Measurements from ENCODE around the gene IQCM. TPM values are rescaled to one million over a fixed set of nuclear protein-coding genes. Genes with fewer than 3 reads are reported as not detected.

IQCM gene
- polyA plus RNA-seq, 2 of the 4 experiments (the other 2 are of a cell fraction): 0.05 TPM; not detected in 1

DNA sequence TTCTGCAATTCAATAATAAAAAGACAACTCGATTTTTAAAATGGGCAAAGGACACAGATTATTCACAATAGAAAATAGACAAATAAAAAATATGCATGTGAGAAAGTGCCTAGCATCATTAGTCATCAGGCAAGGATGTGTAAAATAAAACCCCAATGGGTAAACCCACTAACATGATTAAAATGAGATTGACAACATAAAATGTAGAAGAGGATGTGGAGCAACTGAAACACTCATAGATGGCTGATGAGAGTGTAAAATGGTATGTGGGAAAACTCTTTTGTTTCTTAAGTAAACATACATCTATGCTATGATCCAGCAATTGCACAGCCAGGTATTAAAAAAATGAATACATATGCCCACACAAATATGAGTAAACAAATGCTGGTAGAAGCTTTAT, 177.6 kb downstream of the IQCM start:
- ChIA-PET POLR2A (no interaction called here), CTCF (no interaction called here)
- no peak overlapping the region for H3K27ac ChIP-seq
- no peak overlapping the region for H3K4me2 ChIP-seq
- TF ChIP-seq POLR2A (IDR thresholded peaks at IDR 0.05; ENCODE audit: low read length): no peak
- TF ChIP-seq, protein P1, sequence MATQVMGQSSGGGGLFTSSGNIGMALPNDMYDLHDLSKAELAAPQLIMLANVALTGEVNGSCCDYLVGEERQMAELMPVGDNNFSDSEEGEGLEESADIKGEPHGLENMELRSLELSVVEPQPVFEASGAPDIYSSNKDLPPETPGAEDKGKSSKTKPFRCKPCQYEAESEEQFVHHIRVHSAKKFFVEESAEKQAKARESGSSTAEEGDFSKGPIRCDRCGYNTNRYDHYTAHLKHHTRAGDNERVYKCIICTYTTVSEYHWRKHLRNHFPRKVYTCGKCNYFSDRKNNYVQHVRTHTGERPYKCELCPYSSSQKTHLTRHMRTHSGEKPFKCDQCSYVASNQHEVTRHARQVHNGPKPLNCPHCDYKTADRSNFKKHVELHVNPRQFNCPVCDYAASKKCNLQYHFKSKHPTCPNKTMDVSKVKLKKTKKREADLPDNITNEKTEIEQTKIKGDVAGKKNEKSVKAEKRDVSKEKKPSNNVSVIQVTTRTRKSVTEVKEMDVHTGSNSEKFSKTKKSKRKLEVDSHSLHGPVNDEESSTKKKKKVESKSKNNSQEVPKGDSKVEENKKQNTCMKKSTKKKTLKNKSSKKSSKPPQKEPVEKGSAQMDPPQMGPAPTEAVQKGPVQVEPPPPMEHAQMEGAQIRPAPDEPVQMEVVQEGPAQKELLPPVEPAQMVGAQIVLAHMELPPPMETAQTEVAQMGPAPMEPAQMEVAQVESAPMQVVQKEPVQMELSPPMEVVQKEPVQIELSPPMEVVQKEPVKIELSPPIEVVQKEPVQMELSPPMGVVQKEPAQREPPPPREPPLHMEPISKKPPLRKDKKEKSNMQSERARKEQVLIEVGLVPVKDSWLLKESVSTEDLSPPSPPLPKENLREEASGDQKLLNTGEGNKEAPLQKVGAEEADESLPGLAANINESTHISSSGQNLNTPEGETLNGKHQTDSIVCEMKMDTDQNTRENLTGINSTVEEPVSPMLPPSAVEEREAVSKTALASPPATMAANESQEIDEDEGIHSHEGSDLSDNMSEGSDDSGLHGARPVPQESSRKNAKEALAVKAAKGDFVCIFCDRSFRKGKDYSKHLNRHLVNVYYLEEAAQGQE (IDR thresholded peaks at IDR 0.05): no peak
- no peak for FAIRE-seq
- WGBS (ENCODE audit: missing lambda C conversion rate): 3% methylated on average over 1 of the region's 1 CpG
- H3K4me1 ChIP-seq: no peaks in the 10 kb centered on the region
- no peaks in the 10 kb centered on the region for H3K9me3 ChIP-seq
- H3K4me3 ChIP-seq: no peak overlapping the region
- no peak for DNase-seq (ENCODE audit: low read depth in 1 of 2, low spot score in 1 of 2)
- no peak for ATAC-seq

GRCh38 chr4:149634368-149634767, 181.3 kb downstream of the IQCM start:
- WGBS (ENCODE audit: missing lambda C conversion rate): 8% methylated on average over 2 of the region's 2 CpGs
- TF ChIP-seq FOSL2 (IDR thresholded peaks at IDR 0.05) (no peak), FOSL2 (CRISPR knock-in tag; IDR thresholded peaks at IDR 0.05) (no peak), CBX8 (IDR thresholded peaks at IDR 0.05) (no peak), HOXA7 (CRISPR knock-in tag; IDR thresholded peaks at IDR 0.05) (no peak), JUN (IDR thresholded peaks at IDR 0.05) (no peak), ZNF302 (CRISPR knock-in tag; IDR thresholded peaks at IDR 0.05) (no peak), ZSCAN20 (CRISPR knock-in tag; IDR thresholded peaks at IDR 0.05) (no peak), ZC3H11A (IDR thresholded peaks at IDR 0.05) (no peak), NR3C1 (IDR thresholded peaks at IDR 0.05) (no peak), EP300 (IDR thresholded peaks at IDR 0.05) (no peak), PBX3 (IDR thresholded peaks at IDR 0.05) (no peak), PHF8 (IDR thresholded peaks at IDR 0.05; ENCODE audit: borderline replicate concordance, low read depth) (no peak), ESRRA (IDR thresholded peaks at IDR 0.05; ENCODE audit: borderline replicate concordance, low read length) (no peak)
- TF ChIP-seq, protein P2, sequence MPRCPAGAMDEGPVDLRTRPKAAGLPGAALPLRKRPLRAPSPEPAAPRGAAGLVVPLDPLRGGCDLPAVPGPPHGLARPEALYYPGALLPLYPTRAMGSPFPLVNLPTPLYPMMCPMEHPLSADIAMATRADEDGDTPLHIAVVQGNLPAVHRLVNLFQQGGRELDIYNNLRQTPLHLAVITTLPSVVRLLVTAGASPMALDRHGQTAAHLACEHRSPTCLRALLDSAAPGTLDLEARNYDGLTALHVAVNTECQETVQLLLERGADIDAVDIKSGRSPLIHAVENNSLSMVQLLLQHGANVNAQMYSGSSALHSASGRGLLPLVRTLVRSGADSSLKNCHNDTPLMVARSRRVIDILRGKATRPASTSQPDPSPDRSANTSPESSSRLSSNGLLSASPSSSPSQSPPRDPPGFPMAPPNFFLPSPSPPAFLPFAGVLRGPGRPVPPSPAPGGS (IDR thresholded peaks at IDR 0.05): no peak
- H3K4me3 ChIP-seq: no peak overlapping the region
- H3K27ac ChIP-seq: no peak overlapping the region
- FAIRE-seq (no peak), DNase-seq (ENCODE audit: low read depth in 1 of 2, low spot score in 1 of 2) (no peak), ATAC-seq (no peak)
- CTCF ChIA-PET: no interaction called here
- no peaks in the 10 kb centered on the region for H3K4me1 ChIP-seq
- H3K9me3 ChIP-seq: no peaks in the 10 kb centered on the region
- POLR2A ChIA-PET: no interaction called here
- no peak overlapping the region for H3K4me2 ChIP-seq

DNA sequence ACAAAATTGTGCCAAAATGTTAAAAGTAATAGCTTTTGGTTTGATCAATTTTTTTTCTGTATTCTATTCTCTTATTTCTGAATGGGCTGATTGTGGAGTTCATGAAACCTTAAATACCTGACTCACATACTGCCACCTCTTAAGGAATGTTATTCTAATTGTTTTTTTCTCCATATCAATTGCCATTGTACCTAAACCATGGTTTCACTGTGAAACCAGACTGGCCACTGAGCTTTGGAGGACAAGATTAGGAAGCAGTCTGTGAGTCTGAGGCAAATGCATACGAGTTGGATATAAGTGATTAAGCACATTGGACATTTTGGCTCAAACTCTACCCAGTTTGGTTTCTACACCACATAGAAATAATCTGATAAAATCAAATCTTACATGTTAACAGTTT, 184.0 kb downstream of the IQCM start:
- DNase-seq (ENCODE audit: low read depth in 1 of 2, low spot score in 1 of 2) (no peak), FAIRE-seq (no peak), ATAC-seq (no peak)
- TF ChIP-seq MAFK (IDR thresholded peaks at IDR 0.05; ENCODE audit: partially characterized antibody) (no peak), RARB (CRISPR knock-in tag; IDR thresholded peaks at IDR 0.05) (no peak), NPAS2 (CRISPR knock-in tag; IDR thresholded peaks at IDR 0.05; ENCODE audit: borderline replicate concordance) (no peak), RAD21 (conservative IDR thresholded peaks at IDR 0.05 in 1 of 2, IDR thresholded peaks at IDR 0.05 in 1 of 2) (no peak), EP300 (IDR thresholded peaks at IDR 0.05) (no peak), ZNF302 (CRISPR knock-in tag; IDR thresholded peaks at IDR 0.05) (no peak), HDAC2 (IDR thresholded peaks at IDR 0.05) (no peak), JUN (IDR thresholded peaks at IDR 0.05) (no peak), CHD2 (IDR thresholded peaks at IDR 0.05; ENCODE audit: low read length, partially characterized antibody) (no peak), POLR2AphosphoS2 (conservative IDR thresholded peaks at IDR 0.05; ENCODE audit: low read length) (no peak), POLR2A (IDR thresholded peaks at IDR 0.05; ENCODE audit: low read length) (no peak), ATOH8 (CRISPR knock-in tag; IDR thresholded peaks at IDR 0.05; ENCODE audit: low read depth) (no peak)
- TF ChIP-seq, protein P2 (IDR thresholded peaks at IDR 0.05): no peak
- 0% methylated on average over 1 of the region's 1 CpG for WGBS (ENCODE audit: missing lambda C conversion rate)
- H3K9me3 ChIP-seq: no peaks in the 10 kb centered on the region
- H3K4me1 ChIP-seq: no peaks in the 10 kb centered on the region
- POLR2A ChIA-PET: no interaction called here
- H3K4me2 ChIP-seq: no peak overlapping the region
- H3K4me3 ChIP-seq: no peak overlapping the region
- no peak overlapping the region for H3K27ac ChIP-seq
- CTCF ChIA-PET: no interaction called here

Measured in A549 (cell line).